K562 (cell line): Measurements from ENCODE around the gene NDUFB10.

Experiments used
- CTCF ChIP-seq, 3 experiments: IDR thresholded peaks in 2 of 3; conservative IDR thresholded peaks in 1 of 3; 2 replicates each; pipeline ENCODE4 v1.5.1; 2011 to 2012; ENCODE audit warnings: low read length in 3 of 3, mild to moderate bottlenecking in 3 of 3, control low read depth in 2 of 3, improper control_type of control experiment in 1 of 3, inconsistent platforms in 1 of 3, low read depth in 1 of 3, mixed read lengths in 1 of 3, moderate library complexity in 1 of 3; ENCODE audit not compliant: insufficient read depth in 2 of 3
- EP300 ChIP-seq: IDR thresholded peaks from 2 replicates; pipeline ENCODE4 v1.6.1; 2012; ENCODE audit warnings: low read length, improper control_type of control experiment
- HNRNPH1 ChIP-seq: fragments of 200-400 bp; formaldehyde crosslinking; optimal IDR thresholded peaks from 2 replicates; pipeline ENCODE3; 2017; ENCODE audit warnings: low read depth, mild to moderate bottlenecking, low read length, moderate library complexity
- KAT7 ChIP-seq: sonication (generic); formaldehyde crosslinking; IDR thresholded peaks from 2 replicates; pipeline ENCODE4 v1.8.0; 2022; ENCODE audit warnings: missing genetic modification reagents, mild to moderate bottlenecking, borderline replicate concordance
- NONO ChIP-seq, 2 experiments: fragments of 200-400 bp in 1 of 2; fragments of 450-650 bp in 1 of 2; formaldehyde crosslinking in 1 of 2; IDR thresholded peaks; 2 replicates each; pipeline ENCODE4 v1.6.1; 2017; ENCODE audit warnings: low read depth in 2 of 2, mild to moderate bottlenecking in 2 of 2, moderate library complexity in 2 of 2, low read length in 1 of 2
- NR4A1 ChIP-seq, 2 experiments: fragments of 250-450 bp in 1 of 2; fragments of 450-650 bp in 1 of 2; sonication (Bioruptor Pico) in 1 of 2; IDR thresholded peaks; 2 replicates each; pipeline versions ENCODE4 v1.4.0 to v1.6.1; 2016 to 2020; ENCODE audit warnings: mild to moderate bottlenecking in 2 of 2, missing compliant biosample characterization in 1 of 2, missing genetic modification characterization in 1 of 2, moderate library complexity in 1 of 2
- POLR2A ChIP-seq: fragments of 450-650 bp; conservative IDR thresholded peaks from 2 replicates; pipeline ENCODE4 v1.6.1; 2016
- SMAD3 ChIP-seq: fragments of 450-650 bp; formaldehyde crosslinking; conservative IDR thresholded peaks from 2 replicates; pipeline ENCODE4 v1.4.0; 2020; ENCODE audit warnings: mild to moderate bottlenecking
- SREBF2 ChIP-seq: sonication (generic); formaldehyde crosslinking; IDR thresholded peaks from 2 replicates; pipeline ENCODE4 v1.4.0; 2020; ENCODE audit warnings: mild to moderate bottlenecking, missing genetic modification reagents
- TSC22D4 ChIP-seq: fragments of 450-650 bp; IDR thresholded peaks from 2 replicates; pipeline ENCODE4 v1.6.1; 2016; ENCODE audit warnings: missing genetic modification characterization, missing biosample characterization, control low read depth
- ZBTB8A ChIP-seq: fragments of 450-650 bp; IDR thresholded peaks from 2 replicates; pipeline ENCODE4 v1.6.1; 2018; ENCODE audit warnings: mild to moderate bottlenecking, moderate library complexity; ENCODE audit not compliant: partially characterized antibody

GRCh38 chr16:1944612-1945199, 14.6 kb upstream of the NDUFB10 start:
- TF ChIP-seq NR4A1 (CRISPR knock-in tag; IDR thresholded peaks at IDR 0.05) (no peak), NR4A1 (tag; IDR thresholded peaks at IDR 0.05) (no peak), EP300 (no peak), HNRNPH1 (no peak), ZBTB8A (no peak), TSC22D4 (tag) (no peak), POLR2A (no peak), SMAD3 (CRISPR knock-in tag) (no peak), CTCF (IDR thresholded peaks at IDR 0.05 in 2 of 3, conservative IDR thresholded peaks at IDR 0.05 in 1 of 3; ENCODE audit: insufficient read depth in 2 of 3, low read depth in 1 of 3, low read length in 3 of 3) (no peak), SREBF2 (CRISPR knock-in tag) (no peak), NONO (IDR thresholded peaks at IDR 0.05; ENCODE audit: low read depth in 2 of 2, low read length in 1 of 2) (no peak), KAT7 (no peak)
